IMR-90 (cell line): Measurements from ENCODE around the gene ISOC1. TPM values are rescaled to one million over a fixed set of nuclear protein-coding genes. Genes with fewer than 3 reads are reported as not detected.

Experiments used
- ATAC-seq: fragments of 200-7000 bp; cut with Tn5 transposase; 2 replicates; pipeline ENCODE4 v1.9.1; 2020; ENCODE audit warnings: low read depth, mild to moderate bottlenecking, moderate library complexity
- Bru-seq: library from RNA; stranded (reverse); fragments of 400-500 nt; gene quantifications from one replicate; lab custom pipeline; 2021; lab: Mats Ljungman, UMichigan
- BruChase-seq, 2 experiments: library from RNA; stranded (reverse); fragments of 400-500 nt; gene quantifications; one replicate each; lab custom pipeline; 2021; lab: Mats Ljungman, UMichigan
- BruUV-seq: library from RNA; stranded (reverse); fragments of 400-500 nt; replicated peaks from 2 replicates; lab custom pipeline; 2021; lab: Mats Ljungman, UMichigan
- CTCF ChIA-PET: fragments of 300-600 bp; formaldehyde crosslinking; extraction: SDS; loops from one replicate; lab custom pipeline; 2021; ENCODE audit warnings: antibody characterized with exemption; lab: Yijun Ruan, JAX
- POLR2A ChIA-PET: fragments of 300-600 bp; sonication (Branson Sonifier 250); formaldehyde crosslinking; loops from one replicate; lab custom pipeline; 2022; ENCODE audit warnings: antibody characterized with exemption; ENCODE audit not compliant: unreplicated experiment; lab: Charles Lee
- DNase-seq: peaks from one replicate; pipeline ENCODE4 v3.0.0; 2013
- H2AFZ ChIP-seq: replicated peaks from 2 replicates; pipeline ENCODE3; 2013; ENCODE audit warnings: low read length, mild to moderate bottlenecking; ENCODE audit not compliant: poor library complexity
- H2AK5ac ChIP-seq: 2 replicates; pipeline ENCODE4 v1.6.1; 2013; ENCODE audit warnings: low read depth, low read length, inconsistent platforms
- H2AK9ac ChIP-seq: replicated peaks from 2 replicates; pipeline ENCODE3; 2013; ENCODE audit warnings: mild to moderate bottlenecking, low read depth, low read length, moderate library complexity; ENCODE audit not compliant: poor library complexity
- H2BK120ac ChIP-seq: 2 replicates; pipeline ENCODE4 v1.6.1; 2013; ENCODE audit warnings: low read depth, low read length, inconsistent platforms
- H2BK15ac ChIP-seq: 3 replicates; pipeline ENCODE4 v1.6.1; 2013; ENCODE audit warnings: low read depth, low read length, inconsistent platforms
- H2BK20ac ChIP-seq: 2 replicates; pipeline ENCODE4 v1.6.1; 2013; ENCODE audit warnings: low read depth, mild to moderate bottlenecking, inconsistent platforms, low read length, moderate library complexity
- H2BK5ac ChIP-seq: 2 replicates; pipeline ENCODE4 v1.6.1; 2013; ENCODE audit warnings: mild to moderate bottlenecking, low read depth, low read length, inconsistent platforms; ENCODE audit not compliant: poor library complexity, severe bottlenecking
- H3K14ac ChIP-seq: replicated peaks from 2 replicates; pipeline ENCODE4 v1.6.1; 2013; ENCODE audit warnings: low read depth, low read length, inconsistent platforms
- H3K18ac ChIP-seq: 2 replicates; pipeline ENCODE4 v1.6.1; 2013; ENCODE audit warnings: low read depth, low read length, control low read depth
- H3K23ac ChIP-seq: 2 replicates; pipeline ENCODE4 v1.6.1; 2013; ENCODE audit warnings: low read depth, low read length, inconsistent platforms
- H3K27ac ChIP-seq: 2 replicates; pipeline ENCODE4 v1.5.1; 2013; ENCODE audit warnings: mild to moderate bottlenecking, control low read depth, low read length; ENCODE audit not compliant: insufficient read depth
- H3K27me3 ChIP-seq: 2 replicates; pipeline ENCODE4 v1.6.1; 2013; ENCODE audit warnings: low read length; ENCODE audit not compliant: control insufficient read depth, insufficient read depth
- H3K36me3 ChIP-seq: 2 replicates; pipeline ENCODE4 v1.6.1; 2013; ENCODE audit warnings: low read length, mixed read lengths; ENCODE audit not compliant: control insufficient read depth, insufficient read depth
- H3K4ac ChIP-seq: 2 replicates; pipeline ENCODE4 v1.6.1; 2013; ENCODE audit warnings: low read depth, low read length, inconsistent platforms
- H3K4me1 ChIP-seq: 2 replicates; pipeline ENCODE4 v1.6.1; 2013; ENCODE audit warnings: low read length, mixed read lengths; ENCODE audit not compliant: control insufficient read depth, insufficient read depth
- H3K4me2 ChIP-seq: 2 replicates; pipeline ENCODE4 v1.6.1; 2013; ENCODE audit warnings: low read depth, mild to moderate bottlenecking, control low read depth, low read length, moderate library complexity
- H3K4me3 ChIP-seq: 2 replicates; pipeline ENCODE4 v1.5.1; 2013; ENCODE audit warnings: low read depth, mild to moderate bottlenecking, control low read depth, low read length, moderate library complexity; ENCODE audit not compliant: insufficient read depth
- H3K56ac ChIP-seq: 2 replicates; pipeline ENCODE4 v1.6.1; 2013; ENCODE audit warnings: low read length, inconsistent platforms; ENCODE audit not compliant: insufficient read depth; ENCODE audit errors: extremely low read depth
- H3K79me1 ChIP-seq, 2 experiments: 2 replicates each; pipeline ENCODE4 v1.6.1; 2013; ENCODE audit warnings: low read length in 2 of 2, inconsistent platforms in 1 of 2, low read depth in 1 of 2
- H3K9ac ChIP-seq: 2 replicates; pipeline ENCODE4 v1.6.1; 2013; ENCODE audit warnings: low read depth, low read length, control low read depth
- H3K9me1 ChIP-seq: 2 replicates; pipeline ENCODE4 v1.6.1; 2013; ENCODE audit warnings: low read length, inconsistent platforms; ENCODE audit not compliant: insufficient read depth
- H3K9me3 ChIP-seq: 2 replicates; pipeline ENCODE4 v1.6.1; 2013; ENCODE audit warnings: low read length; ENCODE audit not compliant: control insufficient read depth, insufficient read depth
- H4K20me1 ChIP-seq: 2 replicates; pipeline ENCODE4 v1.6.1; 2013; ENCODE audit warnings: low read length, inconsistent platforms; ENCODE audit not compliant: insufficient read depth
- H4K5ac ChIP-seq: 2 replicates; pipeline ENCODE4 v1.6.1; 2013; ENCODE audit warnings: mild to moderate bottlenecking, low read depth, low read length, control low read depth
- H4K8ac ChIP-seq, 2 experiments: 2 replicates each; pipeline ENCODE4 v1.6.1; 2013; ENCODE audit warnings: low read depth in 2 of 2, low read length in 2 of 2, control low read depth in 1 of 2, inconsistent platforms in 1 of 2
- H4K91ac ChIP-seq: 2 replicates; pipeline ENCODE4 v1.6.1; 2013; ENCODE audit warnings: low read depth, low read length, inconsistent platforms; ENCODE audit not compliant: insufficient read depth
- CTCF ChIP-seq: conservative IDR thresholded peaks from 2 replicates; pipeline ENCODE4 v1.5.1; 2012; ENCODE audit warnings: mild to moderate bottlenecking, low read depth, low read length, improper control_type of control experiment
- ELK1 ChIP-seq: fragments of 150-350 bp; IDR thresholded peaks from 2 replicates; pipeline ENCODE4 v1.6.1; 2016; ENCODE audit warnings: low read depth, mild to moderate bottlenecking, low read length, moderate library complexity, borderline replicate concordance
- MAZ ChIP-seq: IDR thresholded peaks from 2 replicates; pipeline ENCODE4 v1.6.1; 2012; ENCODE audit warnings: low read depth, mild to moderate bottlenecking, low read length, improper control_type of control experiment, moderate library complexity, borderline replicate concordance
- MXI1 ChIP-seq: IDR thresholded peaks from 2 replicates; pipeline ENCODE4 v1.6.1; 2012; ENCODE audit warnings: low read depth, mild to moderate bottlenecking, low read length, moderate library complexity, borderline replicate concordance
- POLR2A ChIP-seq: IDR thresholded peaks from 2 replicates; pipeline ENCODE4 v1.6.1; 2012; ENCODE audit warnings: mild to moderate bottlenecking, low read depth, low read length
- WGBS, 2 experiments: methylation state at CpG; one replicate each; pipeline versions ENCODE4 v1.1.5 to v1.1.7; 2013; ENCODE audit warnings: missing lambda C conversion rate in 2 of 2; ENCODE audit not compliant: insufficient read length in 1 of 2; ENCODE audit errors: extremely low coverage in 2 of 2; 5-methylcytosine and 5-hydroxymethylcytosine counted together
- dilution Hi-C: fragments of 300-500 bp; cut with HindIII; formaldehyde crosslinking; loops from one replicate; pipeline ENCODE4 v1.14.3; 2018; ENCODE audit warnings: low sequenced_read_pairs; ENCODE audit not compliant: unreplicated experiment
- in situ Hi-C: fragments of 300-500 bp; cut with MboI; formaldehyde crosslinking; loops from 3 replicates; pipeline ENCODE4 v1.14.3; 2019; ENCODE audit warnings: low sequenced_read_pairs, inconsistent platforms, mixed read lengths
- intact Hi-C: fragments of 100-400 bp; cut with micrococcal nuclease; formaldehyde crosslinking; loops from 2 replicates; pipeline ENCODE4 v1.10.0; 2022
- long read RNA-seq: library from polyadenylated mRNA; unstranded; transcript quantifications from one replicate; pipeline ENCODE4 v2.0.0, GENCODE V29; 2021; ENCODE audit not compliant: unreplicated experiment
- polyA plus RNA-seq, 3 experiments: library from polyadenylated mRNA; depleted of rRNA; stranded (reverse); fragments of >200 nt; gene quantifications; 2 replicates each; pipeline ENCODE4 v1.2.3, GENCODE V29; 2012; ENCODE audit warnings: low replicate concordance in 1 of 3
- total RNA-seq: library from RNA; depleted of rRNA; stranded (reverse); fragments of >200 nt; gene quantifications from 2 replicates; pipeline ENCODE4 v1.2.3, GENCODE V29; 2012; rRNA removed

ISOC1 gene
- 10.8 and 18.9 TPM in 2 replicates for total RNA-seq
- polyA plus RNA-seq (2012; rRNA removed) = 10.2 and 11.6 TPM in 2 replicates
- 6.2 and 6.6 TPM in 2 replicates for polyA plus RNA-seq (2012; cell fraction: cytosol; rRNA removed)
- polyA plus RNA-seq (2012; cell fraction: nucleus; rRNA removed; ENCODE audit: low replicate concordance) = 2.2 and 3.7 TPM in 2 replicates
- Bru-seq, nascent RNA = percentile 58 among the genes with signal in this experiment
- BruChase-seq, experiment 1, labeled RNA remaining after a 6-hour chase = percentile 54 among the genes with signal in this experiment
- percentile 55 among the genes with signal in this experiment for BruChase-seq, experiment 2, labeled RNA remaining after a 2-hour chase
- long read RNA-seq, transcript ISOC1-201 (5 exons, 1,940 nt) = major isoform, 49 of 50 reads
- long read RNA-seq, partial matches to known transcripts = 0 of 50 reads
- long read RNA-seq, other reads (novel, unspliced or antisense) = 1 of 50 reads

- ChIA-PET CTCF (interaction anchor here (0.9 to 1.2 kb wide), 5 partner anchors 17 to 188 kb away, joined by 3 to 5 read pairs (median 3); no protein-coding TSS in a partner anchor), POLR2A (no interaction called here)
- peak within 1 kb of the TSS; percentile 61 for H3K56ac ChIP-seq
- DNase-seq = peak; percentile 86
- H3K79me1 ChIP-seq = peaks cover 10 to 24% of the 10 kb centered on the region in 2 experiments; a peak in 3 of 4 replicates
- peak within 1 kb of the TSS; percentile 100 for H2AFZ ChIP-seq
- peak; percentile 6; the same call in 1 of the 2 replicates for TF ChIP-seq CTCF
- no peak for TF ChIP-seq ELK1
- peak; percentile 69 for TF ChIP-seq POLR2A
- TF ChIP-seq MXI1 = peak; percentile 22; the same call in 1 of the 2 replicates
- TF ChIP-seq MAZ = peak; percentile 88; the same call in 1 of the 2 replicates
- peak within 1 kb of the TSS; percentile 47 for H2BK5ac ChIP-seq
- H3K36me3 ChIP-seq = no peaks in the 10 kb centered on the region
- H2AK5ac ChIP-seq = no peak within 1 kb of the TSS
- H3K9ac ChIP-seq = peak within 1 kb of the TSS; percentile 79
- peak; percentile 97 for ATAC-seq
- WGBS, 2 experiments = 2% methylated on average over 44 of the region's 87 CpGs; no CpG with 5 or more reads in 1 of the 2 experiments
- peak within 1 kb of the TSS; percentile 90 for H3K4ac ChIP-seq
- peak within 1 kb of the TSS; percentile 77 for H4K91ac ChIP-seq
- H2AK9ac ChIP-seq = peak within 1 kb of the TSS; percentile 91
- H2BK120ac ChIP-seq = peak within 1 kb of the TSS; percentile 68
- in situ Hi-C loops (no loop called here), dilution Hi-C loops (no loop called here), intact Hi-C loops (loop anchor here (1.0 kb wide), 1 partner anchor 189 kb away; no protein-coding TSS in a partner anchor)
- peak within 1 kb of the TSS; percentile 68 for H3K27ac ChIP-seq
- H3K9me1 ChIP-seq = no peaks in the 10 kb centered on the region
- H2BK20ac ChIP-seq = peak within 1 kb of the TSS; percentile 72
- H2BK15ac ChIP-seq = peak within 1 kb of the TSS; percentile 64; the same call in 2 of the 3 replicates
- H4K20me1 ChIP-seq = no peaks in the 10 kb centered on the region
- H3K27me3 ChIP-seq = no peaks in the 10 kb centered on the region; the same call in 1 of the 2 replicates
- BruUV-seq = no TSS peak
- peak within 1 kb of the TSS; percentile 82 for H3K23ac ChIP-seq
- peak within 1 kb of the TSS; percentile 25 for H4K5ac ChIP-seq
- H3K9me3 ChIP-seq = no peaks in the 10 kb centered on the region
- H3K14ac ChIP-seq = peak within 1 kb of the TSS; percentile 92
- H3K4me2 ChIP-seq = peak within 1 kb of the TSS; percentile 98
- H3K4me1 ChIP-seq = peaks cover 4% of the 10 kb centered on the region; the same call in 1 of the 2 replicates
- H4K8ac ChIP-seq = peak within 1 kb of the TSS; percentile 83 to 87; a peak in 3 of 4 replicates
- H3K18ac ChIP-seq = peak within 1 kb of the TSS; percentile 59
- peak within 1 kb of the TSS; percentile 89 for H3K4me3 ChIP-seq
Measured at GRCh38 chr5:129094087-129094923, at the start of gene ISOC1. TSS of gene ISOC1 (plus strand) at chr5:129094749. CDS start at chr5:129094767, 18 bp downstream.
